Astrocyte (in vitro differentiated cells and primary cell): ENCODE measurements around the gene TEX38.

Experiments
- EZH2 ChIP-seq: IDR thresholded peaks from 2 replicates; pipeline ENCODE4 v1.6.1; 2012; ENCODE audit warnings: mild to moderate bottlenecking, low read length, inconsistent platforms; ENCODE audit not compliant: insufficient read depth
- TF ChIP-seq, protein P1 (sequence below): IDR thresholded peaks from 2 replicates; pipeline ENCODE4 v1.5.1; 2011; ENCODE audit warnings: low read depth, mild to moderate bottlenecking, inconsistent platforms, low read length, moderate library complexity; ENCODE audit not compliant: insufficient read depth

DNA sequence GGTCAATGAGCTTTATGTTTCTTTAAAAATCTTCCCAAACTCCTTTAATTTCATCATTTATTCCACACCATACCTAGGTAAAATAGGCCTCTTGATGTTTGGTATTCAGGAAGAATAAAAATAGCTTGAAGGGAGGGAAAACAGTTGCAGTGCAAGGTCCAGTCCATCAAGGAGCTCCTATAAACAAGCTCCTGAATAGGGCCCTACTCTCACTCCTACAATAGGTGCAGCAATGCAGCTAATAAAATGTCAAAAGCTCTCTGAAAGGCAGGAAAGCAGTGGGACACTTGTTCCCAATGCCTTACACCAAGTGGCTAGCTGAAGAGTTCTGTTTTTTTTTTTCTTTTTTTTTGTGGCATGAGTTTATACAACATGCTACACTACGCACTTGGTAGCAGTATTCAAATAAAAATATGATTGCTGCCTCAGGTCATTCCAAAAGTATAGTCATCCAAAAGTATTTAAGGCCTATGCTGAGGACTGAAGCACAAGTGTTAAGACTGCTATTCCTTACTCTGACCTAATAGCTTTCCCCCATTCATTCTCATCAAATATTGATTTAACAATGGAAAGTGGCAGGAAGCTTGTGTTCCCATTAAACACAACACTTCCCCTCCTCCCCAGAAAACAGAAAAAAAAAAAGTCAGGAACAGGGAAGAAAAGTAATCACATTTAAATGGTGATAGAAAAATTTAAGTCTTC lies 9.8 kb downstream of the TEX38 start:
- no peak for TF ChIP-seq EZH2
- TF ChIP-seq, protein P1, sequence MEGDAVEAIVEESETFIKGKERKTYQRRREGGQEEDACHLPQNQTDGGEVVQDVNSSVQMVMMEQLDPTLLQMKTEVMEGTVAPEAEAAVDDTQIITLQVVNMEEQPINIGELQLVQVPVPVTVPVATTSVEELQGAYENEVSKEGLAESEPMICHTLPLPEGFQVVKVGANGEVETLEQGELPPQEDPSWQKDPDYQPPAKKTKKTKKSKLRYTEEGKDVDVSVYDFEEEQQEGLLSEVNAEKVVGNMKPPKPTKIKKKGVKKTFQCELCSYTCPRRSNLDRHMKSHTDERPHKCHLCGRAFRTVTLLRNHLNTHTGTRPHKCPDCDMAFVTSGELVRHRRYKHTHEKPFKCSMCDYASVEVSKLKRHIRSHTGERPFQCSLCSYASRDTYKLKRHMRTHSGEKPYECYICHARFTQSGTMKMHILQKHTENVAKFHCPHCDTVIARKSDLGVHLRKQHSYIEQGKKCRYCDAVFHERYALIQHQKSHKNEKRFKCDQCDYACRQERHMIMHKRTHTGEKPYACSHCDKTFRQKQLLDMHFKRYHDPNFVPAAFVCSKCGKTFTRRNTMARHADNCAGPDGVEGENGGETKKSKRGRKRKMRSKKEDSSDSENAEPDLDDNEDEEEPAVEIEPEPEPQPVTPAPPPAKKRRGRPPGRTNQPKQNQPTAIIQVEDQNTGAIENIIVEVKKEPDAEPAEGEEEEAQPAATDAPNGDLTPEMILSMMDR = no peak
